ENCODE results near the gene BRD9.
"Not testable (repeated sequence)": the region's sequence is repeated elsewhere in the genome, so short reads cannot be mapped to it uniquely, and the experiment has no call there.

The BRD9 gene

GRCh38 chr5:843926-844325, 48.7 kb downstream of the BRD9 start:
- DNase-seq (ENCODE audit: low read depth) = not testable (repeated sequence)

- not testable (repeated sequence) for DNase-seq (ENCODE audit: low read depth)
These were observed 49.2 kb downstream of the BRD9 start for GRCh38 chr5:843371-843770.

GRCh38 chr5:842402-843221, 50.0 kb downstream of the BRD9 start:
- DNase-seq (ENCODE audit: low read depth) = not testable (repeated sequence)

GRCh38 chr5:841531-842401, 50.8 kb downstream of the BRD9 start:
- not testable (repeated sequence) for DNase-seq (ENCODE audit: low read depth)

- DNase-seq (ENCODE audit: low read depth) = not testable (repeated sequence)
These were observed 51.6 kb downstream of the BRD9 start for GRCh38 chr5:840974-841435.

- DNase-seq (ENCODE audit: low read depth) = not testable (repeated sequence)
These were observed 52.3 kb downstream of the BRD9 start for GRCh38 chr5:840118-840973.

- not testable (repeated sequence) for DNase-seq (ENCODE audit: low read depth)
These were observed 54.2 kb downstream of the BRD9 start for GRCh38 chr5:838431-838851.

GRCh38 chr5:837621-838121, 54.9 kb downstream of the BRD9 start:
- not testable (repeated sequence) for DNase-seq (ENCODE audit: low read depth)

- not testable (repeated sequence) for DNase-seq (ENCODE audit: low read depth)
These were observed 56.5 kb downstream of the BRD9 start for GRCh38 chr5:835933-836612.

- not testable (repeated sequence) for DNase-seq (ENCODE audit: low read depth)
These were observed 58.6 kb downstream of the BRD9 start for GRCh38 chr5:834013-834412.

GRCh38 chr5:828194-828593, 64.4 kb downstream of the BRD9 start:
- DNase-seq (ENCODE audit: low read depth) = not testable (repeated sequence)

- not testable (repeated sequence) for DNase-seq (ENCODE audit: low read depth)
These were observed 67.1 kb downstream of the BRD9 start for GRCh38 chr5:825544-825943.

GRCh38 chr5:821504-821903, 71.1 kb downstream of the BRD9 start:
- no peak for DNase-seq (ENCODE audit: low read depth)

GRCh38 chr5:820245-820644, 72.4 kb downstream of the BRD9 start:
- DNase-seq (ENCODE audit: low read depth) = no peak

- no peak for DNase-seq (ENCODE audit: low read depth)
These were observed 73.5 kb downstream of the BRD9 start for GRCh38 chr5:819078-819477.

GRCh38 chr5:816176-816575, 76.4 kb downstream of the BRD9 start:
- DNase-seq (ENCODE audit: low read depth) = no peak

GRCh38 chr5:815449-815848, 77.2 kb downstream of the BRD9 start:
- DNase-seq (ENCODE audit: low read depth) = no peak
